Fibroblast of mammary gland (primary cell): ENCODE results near the gene NPHP4.

ENCODE experiments used
- DNase-seq: peaks from one replicate; pipeline ENCODE4 v3.0.0-alpha.2; 2010; ENCODE audit warnings: low read depth
- H3K4me3 ChIP-seq: 2 replicates; pipeline ENCODE4 v1.5.1; 2011; ENCODE audit warnings: low read depth, mild to moderate bottlenecking, low read length, moderate library complexity; ENCODE audit not compliant: control insufficient read depth
- CTCF ChIP-seq: conservative IDR thresholded peaks from 2 replicates; pipeline ENCODE4 v1.5.1; 2011; ENCODE audit warnings: low read depth, low read length, inconsistent platforms; ENCODE audit not compliant: control insufficient read depth, insufficient read depth

The NPHP4 gene

DNA sequence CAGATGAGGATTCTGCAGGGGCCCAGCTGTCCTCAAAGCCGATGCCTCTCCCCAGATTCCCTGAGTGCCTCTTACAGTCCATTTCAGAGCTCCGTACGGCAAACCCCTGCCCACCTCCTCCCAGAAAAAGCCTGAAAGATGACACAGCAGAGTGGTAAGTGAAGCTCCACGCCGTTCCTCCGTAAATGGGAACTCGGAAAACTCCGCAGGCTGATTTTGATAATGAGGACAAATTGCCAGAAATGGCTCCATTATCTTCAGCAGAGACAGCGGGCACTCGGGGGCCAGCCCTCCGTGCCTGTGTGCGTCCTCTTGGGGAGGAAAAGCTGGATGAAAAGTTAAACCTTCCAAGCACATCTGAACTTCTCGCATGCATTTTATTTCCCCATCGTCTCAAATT lies 81.1 kb downstream of the NPHP4 start:
- no peak overlapping the region for H3K4me3 ChIP-seq
- no peak for TF ChIP-seq CTCF
- no peak for DNase-seq

DNA sequence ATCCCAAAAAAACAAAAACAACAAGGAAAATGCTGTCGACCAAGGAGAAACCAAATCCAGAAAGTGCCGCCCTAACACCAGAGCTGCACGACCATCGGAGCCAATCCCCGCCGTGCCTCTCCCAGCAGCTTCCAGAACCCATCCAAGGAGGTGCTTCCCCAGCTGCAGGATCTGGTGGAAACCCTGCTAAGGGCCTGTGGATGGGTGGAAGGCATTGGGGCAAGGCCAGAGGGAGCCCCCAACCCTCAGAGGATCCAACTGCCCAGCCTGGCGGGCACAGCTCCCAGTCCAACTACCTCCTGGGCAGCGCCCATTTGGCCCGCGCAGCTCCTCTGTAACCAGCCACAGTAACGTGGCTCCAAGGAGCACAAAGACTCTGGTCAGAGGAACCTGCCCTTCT lies 81.6 kb downstream of the NPHP4 start:
- H3K4me3 ChIP-seq = no peak overlapping the region
- TF ChIP-seq CTCF = no peak
- DNase-seq = no peak

GRCh38 chr1:5910276-5910620 lies 82.0 kb downstream of the NPHP4 start:
- no peak for TF ChIP-seq CTCF
- no peak for DNase-seq

DNA sequence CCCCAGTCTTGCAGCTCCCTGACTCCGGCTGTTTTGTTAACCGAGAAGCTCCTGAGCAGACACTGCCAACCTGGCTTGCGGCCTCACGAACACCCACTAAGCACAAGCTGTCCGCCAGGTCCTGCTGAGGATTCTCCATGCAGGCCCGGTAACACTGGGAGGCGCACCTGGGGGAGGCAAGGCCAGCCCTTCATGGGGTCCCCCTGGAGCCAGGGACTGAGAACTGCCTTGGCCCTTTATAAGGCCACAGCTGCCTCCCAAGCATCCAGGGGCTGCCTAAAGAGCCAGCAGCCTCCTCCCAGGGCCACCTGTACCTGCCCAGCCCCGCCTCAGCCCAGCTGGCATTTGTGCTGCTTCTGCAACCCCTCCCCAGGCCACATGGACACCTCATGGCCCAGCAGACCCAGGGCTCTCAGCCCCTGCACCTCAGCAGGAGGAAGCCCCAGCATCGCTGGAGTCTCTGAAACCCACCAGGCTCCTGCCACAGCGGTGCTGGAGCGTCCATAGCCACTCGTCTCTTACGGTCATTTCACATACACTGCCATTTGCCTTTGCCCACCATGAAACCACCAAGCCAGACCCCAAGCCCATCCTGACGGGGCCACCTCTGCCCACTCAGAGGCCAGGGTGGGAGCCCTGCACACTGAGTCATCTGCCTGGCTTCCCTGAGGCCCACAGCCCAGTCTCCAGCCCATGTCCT lies 82.5 kb downstream of the NPHP4 start:
- no peak for TF ChIP-seq CTCF
- no peak for DNase-seq
- no peak overlapping the region for H3K4me3 ChIP-seq

More at GRCh38 chr1:5910276-5910620, 82.0 kb downstream of the NPHP4 start:
- no peak overlapping the region for H3K4me3 ChIP-seq

- no peak for DNase-seq
- no peak overlapping the region for H3K4me3 ChIP-seq
- TF ChIP-seq CTCF = no peak
These were observed 83.5 kb downstream of the NPHP4 start for GRCh38 chr1:5908461-5909375.

DNA sequence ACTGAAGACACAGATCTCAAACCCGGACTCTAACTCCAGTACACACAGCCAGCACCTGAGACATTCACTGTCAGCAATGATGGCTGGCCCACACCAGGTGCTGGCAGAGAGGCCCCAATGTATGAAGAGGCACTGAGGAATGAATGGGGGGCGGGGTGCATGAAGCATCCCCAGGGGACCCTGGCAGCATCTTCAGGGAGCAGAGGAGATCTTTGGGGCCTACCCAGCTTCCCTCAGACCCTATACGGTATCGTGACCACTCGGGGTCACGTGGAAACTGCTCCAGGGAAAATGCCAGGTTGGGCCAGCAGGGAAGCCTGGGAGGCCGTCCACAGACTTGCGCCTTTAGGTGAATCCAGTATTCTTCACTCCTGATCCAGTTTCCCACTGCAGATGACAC lies 84.3 kb downstream of the NPHP4 start:
- no peak for TF ChIP-seq CTCF
- no peak for DNase-seq

GRCh38 chr1:5907386-5907785 lies 84.8 kb downstream of the NPHP4 start:
- DNase-seq = no peak
- no peak overlapping the region for H3K4me3 ChIP-seq
- TF ChIP-seq CTCF = no peak

More for the DNA sequence above, 84.3 kb downstream of the NPHP4 start:
- no peak overlapping the region for H3K4me3 ChIP-seq
